Liver (tissue), 9 donors: ENCODE measurements around the gene TMEM165. TPM values are rescaled to one million over a fixed set of nuclear protein-coding genes. Genes with fewer than 3 reads are reported as not detected.

Experiments used
- DNase-seq: peaks from one replicate; pipeline ENCODE4 v3.0.0-alpha.2; 2017; ENCODE audit warnings: low spot score
- H3K27ac ChIP-seq, 2 donors: one replicate each; pipeline ENCODE4 v1.7.0; 2013; ENCODE audit warnings: inconsistent platforms in 2 of 2, low read length in 2 of 2, control low read depth in 1 of 2, low read depth in 1 of 2, mild to moderate bottlenecking in 1 of 2
- H3K27me3 ChIP-seq, 4 donors: one replicate each; pipeline versions ENCODE4 v1.6.1 to v1.7.0; 2013; ENCODE audit warnings: low read length in 3 of 4, inconsistent platforms in 1 of 4, mild to moderate bottlenecking in 1 of 4, moderate library complexity in 1 of 4; ENCODE audit not compliant: control insufficient read depth in 4 of 4, insufficient read depth in 4 of 4
- H3K36me3 ChIP-seq, 4 donors: one replicate each; pipeline versions ENCODE4 v1.6.1 to v1.7.0; 2013; ENCODE audit warnings: low read length in 3 of 4, mild to moderate bottlenecking in 3 of 4, low read depth in 1 of 4, moderate library complexity in 1 of 4; ENCODE audit not compliant: control insufficient read depth in 4 of 4, insufficient read depth in 3 of 4
- H3K4me1 ChIP-seq, 4 donors: one replicate each; pipeline versions ENCODE4 v1.6.1 to v1.7.0; 2013; ENCODE audit warnings: low read length in 3 of 4, mild to moderate bottlenecking in 3 of 4, moderate library complexity in 1 of 4; ENCODE audit not compliant: control insufficient read depth in 4 of 4, insufficient read depth in 4 of 4
- H3K4me3 ChIP-seq, 3 donors: one replicate each; pipeline versions ENCODE4 v1.6.1 to v1.7.0; 2013; ENCODE audit warnings: low read length in 3 of 3, control low read depth in 1 of 3, low read depth in 1 of 3, mild to moderate bottlenecking in 1 of 3
- H3K9ac ChIP-seq, 2 donors: one replicate each; pipeline ENCODE4 v1.7.0; 2013; ENCODE audit warnings: low read length in 2 of 2, mild to moderate bottlenecking in 2 of 2, moderate library complexity in 2 of 2, control low read depth in 1 of 2, low read depth in 1 of 2
- H3K9me3 ChIP-seq, 4 donors: one replicate each; pipeline versions ENCODE4 v1.6.1 to v1.7.0; 2013; ENCODE audit warnings: low read length in 3 of 4; ENCODE audit not compliant: control insufficient read depth in 4 of 4
- CTCF ChIP-seq: fragments of 150-350 bp; IDR thresholded peaks from 2 replicates; pipeline ENCODE4 v1.5.1; 2017; ENCODE audit warnings: improper control_type of control experiment, low read depth, low read length; ENCODE audit not compliant: missing input control
- EGR1 ChIP-seq, 2 donors: IDR thresholded peaks; 2 replicates each; pipeline ENCODE4 v1.6.1; 2016 to 2018; ENCODE audit warnings: antibody characterized with exemption in 2 of 2, low read depth in 2 of 2
- FOXA1 ChIP-seq: IDR thresholded peaks from 2 replicates; pipeline ENCODE4 v1.6.1; 2016; ENCODE audit warnings: antibody characterized with exemption
- HNF4G ChIP-seq: IDR thresholded peaks from 2 replicates; pipeline ENCODE4 v1.6.1; 2016; ENCODE audit warnings: antibody characterized with exemption
- MAX ChIP-seq: IDR thresholded peaks from 2 replicates; pipeline ENCODE4 v1.6.1; 2016; ENCODE audit warnings: antibody characterized with exemption
- RXRA ChIP-seq, 2 donors: IDR thresholded peaks; 2 replicates each; pipeline ENCODE4 v1.6.1; 2017 to 2018; ENCODE audit warnings: antibody characterized with exemption in 2 of 2, mild to moderate bottlenecking in 1 of 2
- TAF1 ChIP-seq: conservative IDR thresholded peaks from 2 replicates; pipeline ENCODE4 v1.6.1; 2016; ENCODE audit warnings: antibody characterized with exemption, mild to moderate bottlenecking
- WGBS: extraction: QIAGEN DNeasy Blood & Tissue Kit; methylation state at CpG from one replicate; pipeline ENCODE4 v1.1.7; 2013; 5-methylcytosine and 5-hydroxymethylcytosine counted together
- polyA plus RNA-seq, 2 donors: library from polyadenylated mRNA; stranded (reverse) in 1 of 2; unstranded in 1 of 2; fragments of 200-250 nt in 1 of 2; fragments of >200 nt in 1 of 2; fragmentation: Nextera tagmentation in 1 of 2; extraction: Ambion mirVana in 1 of 2; gene quantifications; one replicate each; pipeline versions ENCODE4 v1.2.1 to v1.2.3, GENCODE V29; 2013 to 2015
- total RNA-seq, 2 donors: library from RNA; depleted of rRNA; stranded (reverse); fragments of >200 nt; gene quantifications; one replicate each; pipeline ENCODE4 v1.2.3, GENCODE V29; 2014
- TF ChIP-seq, protein P1 (sequence below): IDR thresholded peaks from 2 replicates; pipeline ENCODE4 v1.6.1; 2016; ENCODE audit warnings: antibody characterized with exemption, mild to moderate bottlenecking
- donor health status: healthy.
- donor health status: healthy.
- donor health status: healthy.
- donor health status: healthy.
- donor health status: healthy.

The TMEM165 gene
- total and polyA plus RNA-seq, 4 donors: 16.4 to 42.1 (median 29.1) TPM

GRCh38 chr4:55378617-55379467 lies 16.9 kb upstream of the TMEM165 start:
- Histone ChIP-seq H3K4me1 (no peaks in the 10 kb centered on the region), H3K9me3 (no peaks in the 10 kb centered on the region), H3K36me3 (no peaks in the 10 kb centered on the region), H3K27ac (no peak overlapping the region), H3K27me3 (no peaks in the 10 kb centered on the region), H3K9ac (no peak overlapping the region), H3K4me3 (no peak overlapping the region)
- no peak for DNase-seq
- TF ChIP-seq MAX: no peak
- WGBS: 78% methylated on average over 13 of the region's 13 CpGs

DNA sequence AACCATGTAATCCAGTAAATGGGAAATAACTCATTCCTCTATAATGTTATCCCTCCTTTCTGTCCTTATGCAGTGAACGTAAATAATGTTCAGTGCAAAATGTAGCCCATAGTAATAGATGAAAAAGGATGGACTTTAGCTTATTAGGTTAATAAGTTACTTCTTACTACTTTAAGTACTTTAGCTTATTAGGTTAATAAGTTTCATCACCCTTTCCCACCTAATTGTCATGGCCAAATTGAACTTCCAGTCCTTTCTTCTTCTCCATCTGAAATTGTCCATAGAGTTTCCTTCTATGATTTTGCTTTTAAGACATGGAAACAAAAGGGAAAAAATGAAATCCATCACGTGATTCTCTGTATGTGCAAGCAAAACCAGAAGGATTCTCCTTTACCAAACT lies 15.2 kb upstream of the TMEM165 start:
- WGBS: 80% methylated on average over 2 of the region's 2 CpGs

More for the DNA sequence above, 15.2 kb upstream of the TMEM165 start:
- Histone ChIP-seq H3K4me1 (no peaks in the 10 kb centered on the region), H3K9me3 (no peaks in the 10 kb centered on the region), H3K36me3 (no peaks in the 10 kb centered on the region), H3K9ac (no peak overlapping the region), H3K4me3 (no peak overlapping the region), H3K27me3 (no peaks in the 10 kb centered on the region), H3K27ac (no peak overlapping the region)
- DNase-seq: no peak
- TF ChIP-seq HNF4G: no peak
- TF ChIP-seq RXRA (IDR thresholded peaks at IDR 0.05): no peak
- no peak for TF ChIP-seq FOXA1
- TF ChIP-seq TAF1: no peak
- no peak for TF ChIP-seq EGR1 (IDR thresholded peaks at IDR 0.05; ENCODE audit: low read depth in 2 of 2)
- no peak for TF ChIP-seq CTCF
- TF ChIP-seq, protein P1, sequence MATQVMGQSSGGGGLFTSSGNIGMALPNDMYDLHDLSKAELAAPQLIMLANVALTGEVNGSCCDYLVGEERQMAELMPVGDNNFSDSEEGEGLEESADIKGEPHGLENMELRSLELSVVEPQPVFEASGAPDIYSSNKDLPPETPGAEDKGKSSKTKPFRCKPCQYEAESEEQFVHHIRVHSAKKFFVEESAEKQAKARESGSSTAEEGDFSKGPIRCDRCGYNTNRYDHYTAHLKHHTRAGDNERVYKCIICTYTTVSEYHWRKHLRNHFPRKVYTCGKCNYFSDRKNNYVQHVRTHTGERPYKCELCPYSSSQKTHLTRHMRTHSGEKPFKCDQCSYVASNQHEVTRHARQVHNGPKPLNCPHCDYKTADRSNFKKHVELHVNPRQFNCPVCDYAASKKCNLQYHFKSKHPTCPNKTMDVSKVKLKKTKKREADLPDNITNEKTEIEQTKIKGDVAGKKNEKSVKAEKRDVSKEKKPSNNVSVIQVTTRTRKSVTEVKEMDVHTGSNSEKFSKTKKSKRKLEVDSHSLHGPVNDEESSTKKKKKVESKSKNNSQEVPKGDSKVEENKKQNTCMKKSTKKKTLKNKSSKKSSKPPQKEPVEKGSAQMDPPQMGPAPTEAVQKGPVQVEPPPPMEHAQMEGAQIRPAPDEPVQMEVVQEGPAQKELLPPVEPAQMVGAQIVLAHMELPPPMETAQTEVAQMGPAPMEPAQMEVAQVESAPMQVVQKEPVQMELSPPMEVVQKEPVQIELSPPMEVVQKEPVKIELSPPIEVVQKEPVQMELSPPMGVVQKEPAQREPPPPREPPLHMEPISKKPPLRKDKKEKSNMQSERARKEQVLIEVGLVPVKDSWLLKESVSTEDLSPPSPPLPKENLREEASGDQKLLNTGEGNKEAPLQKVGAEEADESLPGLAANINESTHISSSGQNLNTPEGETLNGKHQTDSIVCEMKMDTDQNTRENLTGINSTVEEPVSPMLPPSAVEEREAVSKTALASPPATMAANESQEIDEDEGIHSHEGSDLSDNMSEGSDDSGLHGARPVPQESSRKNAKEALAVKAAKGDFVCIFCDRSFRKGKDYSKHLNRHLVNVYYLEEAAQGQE: no peak
